Measurements from ENCODE around the gene MS4A8.
"Not testable (repeated sequence)": the region's sequence is repeated elsewhere in the genome, so short reads cannot be mapped to it uniquely, and the experiment has no call there.

MS4A8 gene, protein sequence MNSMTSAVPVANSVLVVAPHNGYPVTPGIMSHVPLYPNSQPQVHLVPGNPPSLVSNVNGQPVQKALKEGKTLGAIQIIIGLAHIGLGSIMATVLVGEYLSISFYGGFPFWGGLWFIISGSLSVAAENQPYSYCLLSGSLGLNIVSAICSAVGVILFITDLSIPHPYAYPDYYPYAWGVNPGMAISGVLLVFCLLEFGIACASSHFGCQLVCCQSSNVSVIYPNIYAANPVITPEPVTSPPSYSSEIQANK

GRCh38 chr11:60699284-60699691 lies at the start of gene MS4A8:
Gene MS4A8, plus strand, starts transcription at chr11:60699612. Its CDS starts 1,249 bp downstream, at chr11:60700861.
- no peak for DNase-seq

DNA sequence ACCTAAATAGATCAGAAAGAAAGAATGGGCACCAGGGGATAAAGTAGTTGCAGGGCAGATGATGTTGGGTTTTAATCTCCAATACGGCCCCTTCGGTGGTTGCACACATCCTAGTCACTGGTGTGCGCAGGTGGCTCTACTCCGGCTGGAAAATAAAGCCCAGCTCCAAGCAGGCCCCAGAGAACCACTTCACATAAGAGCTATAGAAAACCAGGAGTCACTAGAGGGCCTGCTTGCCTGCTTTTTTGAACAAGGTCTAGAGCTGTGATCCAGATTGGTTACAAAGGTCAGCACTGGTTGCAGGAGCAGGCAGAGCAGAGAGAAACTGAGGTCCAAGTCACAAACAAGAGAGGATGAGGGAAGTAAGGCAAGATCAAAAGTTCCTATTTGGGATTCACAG lies 41.5 kb upstream of the MS4A8 start:
- no peak for DNase-seq

- DNase-seq = no peak
Observed at GRCh38 chr11:60658409-60658808, 41.0 kb upstream of the MS4A8 start.

GRCh38 chr11:60672255-60672654 lies 27.2 kb upstream of the MS4A8 start:
- no peak for DNase-seq

- DNase-seq = not testable (repeated sequence)
Observed at GRCh38 chr11:60678231-60678630, 21.2 kb upstream of the MS4A8 start.

- DNase-seq = no peak
Observed at GRCh38 chr11:60679879-60680278, 19.5 kb upstream of the MS4A8 start.

DNA sequence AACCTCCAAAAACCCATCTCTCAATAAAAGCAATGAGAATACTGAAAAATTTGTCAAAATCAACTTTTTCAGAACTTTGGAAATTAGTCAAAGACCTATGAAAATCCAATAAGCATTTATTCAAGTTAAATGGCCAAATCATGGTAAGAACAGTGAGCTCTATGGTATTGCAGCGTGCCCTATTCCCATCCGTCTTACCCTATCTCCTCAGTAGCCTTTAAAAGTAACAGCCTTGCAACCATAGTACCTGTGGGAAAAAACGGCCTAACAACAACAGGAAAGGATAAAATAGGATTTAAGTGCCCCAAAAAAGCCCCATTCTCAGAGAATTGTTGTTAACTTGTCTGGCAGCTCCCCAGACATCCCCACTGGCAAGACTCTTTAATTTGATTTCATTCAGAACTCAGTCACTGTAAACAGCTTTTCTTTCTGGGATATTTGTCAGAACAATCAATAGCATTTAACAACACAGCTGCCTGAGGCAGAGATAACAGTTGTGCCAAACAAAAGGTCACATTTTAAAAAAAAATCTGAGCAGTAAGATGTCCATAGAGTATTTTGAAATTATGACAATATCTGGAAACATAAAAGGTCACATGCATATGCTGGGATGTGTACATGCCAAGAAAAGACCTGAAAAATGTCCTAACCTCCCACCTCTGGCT lies 18.8 kb upstream of the MS4A8 start:
- no peak for DNase-seq

GRCh38 chr11:60684541-60684848 lies 14.9 kb upstream of the MS4A8 start:
- not testable (repeated sequence) for DNase-seq

GRCh38 chr11:60691661-60692060 lies 7.8 kb upstream of the MS4A8 start:
- DNase-seq = no peak

GRCh38 chr11:60699936-60700335 lies 524 bp downstream of the MS4A8 start:
- DNase-seq = no peak

DNA sequence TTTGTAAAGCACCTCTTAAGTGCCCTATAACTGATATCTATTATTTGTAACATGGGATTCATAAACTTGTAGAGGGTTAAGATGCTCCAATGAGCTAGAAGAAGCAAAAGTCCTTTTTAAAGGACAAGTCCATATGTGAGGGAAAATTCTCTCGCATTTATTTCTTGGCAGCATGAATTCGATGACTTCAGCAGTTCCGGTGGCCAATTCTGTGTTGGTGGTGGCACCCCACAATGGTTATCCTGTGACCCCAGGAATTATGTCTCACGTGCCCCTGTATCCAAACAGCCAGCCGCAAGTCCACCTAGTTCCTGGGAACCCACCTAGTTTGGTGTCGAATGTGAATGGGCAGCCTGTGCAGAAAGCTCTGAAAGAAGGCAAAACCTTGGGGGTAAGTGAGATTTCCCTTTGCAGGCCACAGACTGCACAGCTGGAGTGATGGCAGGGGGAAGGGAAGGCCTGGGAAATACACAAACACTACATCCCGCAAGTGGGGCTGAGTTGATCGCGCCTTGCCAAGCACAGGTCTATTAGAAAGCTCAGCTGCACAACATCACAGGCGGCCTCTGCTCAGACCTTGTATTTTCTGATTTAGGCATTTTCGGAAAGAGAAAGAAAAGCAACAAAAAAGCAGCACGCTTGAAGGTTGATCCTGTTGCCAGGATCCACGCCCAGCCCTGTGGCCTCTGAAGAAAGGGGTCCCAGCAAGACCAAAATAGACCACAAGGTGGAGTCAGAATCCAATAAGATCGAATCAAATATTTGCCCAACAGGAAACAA lies 1.5 kb downstream of the MS4A8 start:
- DNase-seq = peak; percentile 36

GRCh38 chr11:60701469-60701818 lies 2.0 kb downstream of the MS4A8 start:
- DNase-seq = no peak

DNA sequence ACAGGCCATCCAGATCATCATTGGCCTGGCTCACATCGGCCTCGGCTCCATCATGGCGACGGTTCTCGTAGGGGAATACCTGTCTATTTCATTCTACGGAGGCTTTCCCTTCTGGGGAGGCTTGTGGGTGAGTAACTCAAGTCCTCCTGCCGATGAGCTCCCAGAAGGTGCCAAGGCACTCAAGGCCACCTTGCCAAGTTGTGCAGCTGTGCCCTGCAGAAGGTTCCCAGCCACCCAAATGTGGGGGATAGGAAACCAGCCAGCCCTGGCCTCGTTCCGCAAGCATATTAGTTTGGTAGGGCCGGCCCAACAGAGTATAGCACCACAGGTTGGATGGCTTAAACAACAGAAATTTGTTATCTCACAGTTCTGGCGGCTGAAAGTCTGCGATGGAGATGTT lies 4.0 kb downstream of the MS4A8 start:
- no peak for DNase-seq

DNA sequence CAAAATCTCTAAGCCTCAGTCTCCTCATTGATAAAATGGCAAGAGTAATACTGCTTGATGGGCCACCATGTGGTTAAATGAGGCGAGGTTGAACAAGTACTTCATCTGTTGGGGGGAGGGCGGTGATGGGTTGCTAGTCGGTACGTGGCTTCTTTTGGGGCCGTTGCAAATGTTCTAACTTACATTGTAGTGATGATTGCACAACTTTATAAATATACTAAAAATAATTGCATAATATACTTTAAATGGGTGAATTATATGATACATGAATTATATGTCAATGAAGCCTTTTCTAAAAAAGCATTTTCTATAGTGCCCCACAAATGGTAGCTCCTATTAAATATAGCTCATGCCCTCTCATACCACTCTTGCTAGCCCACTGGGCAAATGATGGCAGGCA lies 6.5 kb downstream of the MS4A8 start:
- DNase-seq = no peak

- no peak for DNase-seq
Observed at GRCh38 chr11:60706931-60707330, 7.5 kb downstream of the MS4A8 start.

DNA sequence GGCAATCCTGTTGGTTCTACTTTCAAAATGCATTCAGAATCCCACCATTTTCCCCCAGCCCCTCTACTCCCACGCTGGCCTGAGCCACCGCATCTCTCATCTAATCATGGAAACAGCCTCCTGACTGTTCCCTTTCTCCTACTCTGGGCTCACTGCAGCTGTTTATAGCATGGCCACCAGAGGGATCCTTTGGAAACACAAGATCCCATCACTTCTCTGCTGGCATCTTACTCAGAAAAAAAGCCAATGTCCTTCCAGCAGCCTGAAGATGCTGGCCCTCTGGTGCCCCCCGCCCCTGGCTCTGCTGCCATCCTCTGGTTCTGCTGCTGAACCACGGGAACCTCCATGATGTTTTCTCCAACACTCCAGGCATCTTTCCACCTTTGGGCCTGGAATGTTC lies 11.1 kb downstream of the MS4A8 start:
- DNase-seq = no peak

DNA sequence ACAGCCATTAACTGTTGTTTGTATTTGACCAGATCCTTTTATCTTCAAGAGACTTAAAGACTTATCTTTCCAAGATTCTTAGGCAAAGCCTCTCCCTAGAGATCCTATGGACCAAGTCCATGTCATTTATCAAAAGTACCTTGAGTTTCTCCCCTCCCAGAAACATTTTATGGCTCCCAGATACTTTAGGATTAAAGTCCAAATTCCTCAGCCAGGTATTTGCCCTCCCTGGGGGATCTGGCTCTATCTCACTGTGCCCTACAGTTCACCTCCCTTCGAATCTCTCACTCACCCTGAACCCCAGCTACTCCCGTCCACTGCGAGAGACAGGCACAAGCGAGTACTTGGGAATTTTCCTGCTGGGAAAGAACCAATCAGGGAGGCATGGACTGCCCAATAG lies 11.9 kb downstream of the MS4A8 start:
- no peak for DNase-seq

- not testable (repeated sequence) for DNase-seq
Observed at GRCh38 chr11:60713423-60713822, 14.0 kb downstream of the MS4A8 start.

GRCh38 chr11:60717956-60718355 lies 18.5 kb downstream of the MS4A8 start:
- DNase-seq = no peak

DNA sequence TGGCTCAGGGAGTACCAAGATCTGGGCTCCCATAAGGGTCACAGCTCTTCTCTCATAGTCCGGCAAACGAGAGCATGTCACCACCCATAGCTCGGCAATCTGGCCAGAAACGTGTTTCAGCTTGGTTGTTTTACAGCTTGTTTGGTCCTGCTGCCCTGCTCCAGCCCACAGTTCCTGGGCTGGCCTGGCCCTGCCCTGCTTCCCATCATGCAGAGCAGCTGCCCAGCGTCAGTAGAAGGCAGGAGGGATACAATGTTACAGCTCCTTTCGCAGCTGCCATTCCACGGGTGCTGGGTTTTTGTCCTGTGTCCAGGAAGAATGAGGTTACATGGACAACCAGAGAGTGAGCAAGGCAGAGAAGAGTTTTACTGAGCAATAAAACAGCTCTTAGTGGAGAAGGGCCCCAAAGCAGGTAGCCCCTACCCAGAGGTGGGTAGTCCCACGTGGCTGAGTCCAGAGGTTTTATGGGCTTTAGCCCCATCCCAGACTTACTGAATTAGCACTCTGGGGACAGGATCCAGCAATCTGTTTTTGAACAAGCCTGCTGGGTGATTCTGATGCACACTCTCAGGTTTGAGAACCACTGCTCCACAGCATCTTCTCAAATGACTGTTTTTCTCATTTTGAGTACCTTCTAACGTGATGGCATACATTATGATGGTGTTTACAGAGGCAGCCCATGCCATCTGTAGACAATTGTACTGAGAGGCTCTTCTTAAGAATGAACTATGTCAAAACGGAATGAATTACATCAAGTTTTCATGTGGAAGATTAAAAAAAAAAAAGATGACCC lies 19.3 kb downstream of the MS4A8 start:
- DNase-seq = no peak

- DNase-seq = no peak
Observed at GRCh38 chr11:60719391-60719790, 20.0 kb downstream of the MS4A8 start.

GRCh38 chr11:60720460-60720859 lies 21.0 kb downstream of the MS4A8 start:
- DNase-seq = no peak

- no peak for DNase-seq
Observed at GRCh38 chr11:60724420-60724819, 25.0 kb downstream of the MS4A8 start, which contains the start of gene MS4A18. Gene MS4A18, plus strand, starts transcription at chr11:60724720.

All from NCI-H2171 (cell line).